Cardiac muscle cell (in vitro differentiated cells and primary cell): ENCODE measurements around the gene PPP3CA. TPM values are rescaled to one million over a fixed set of nuclear protein-coding genes. Genes with fewer than 3 reads are reported as not detected.

Source experiments
- DNase-seq, 2 donors: peaks; one replicate each; pipeline versions ENCODE4 v3.0.0 to v3.0.0-alpha.2; 2010 to 2017; ENCODE audit warnings: low read depth in 1 of 2, low spot score in 1 of 2
- H3K27ac ChIP-seq: fragments of 200-600 bp; sonication (generic); 2 replicates; pipeline ENCODE4 v1.5.1; 2016
- H3K27me3 ChIP-seq: fragments of 200-600 bp; sonication (generic); 2 replicates; pipeline ENCODE4 v1.6.0; 2016; ENCODE audit warnings: control low read depth
- H3K36me3 ChIP-seq: fragments of 200-600 bp; sonication (generic); 2 replicates; pipeline ENCODE4 v1.5.1; 2016; ENCODE audit warnings: control low read depth
- H3K4me1 ChIP-seq: fragments of 200-600 bp; sonication (generic); 2 replicates; pipeline ENCODE4 v1.8.1; 2017; ENCODE audit warnings: low read depth, mild to moderate bottlenecking, mixed run types
- H3K4me3 ChIP-seq: fragments of 200-600 bp; sonication (generic); 2 replicates; pipeline ENCODE4 v1.5.1; 2016; ENCODE audit warnings: mild to moderate bottlenecking
- H3K9me3 ChIP-seq: fragments of 200-600 bp; sonication (generic); 2 replicates; pipeline ENCODE4 v1.5.1; 2017; ENCODE audit warnings: low read depth, mild to moderate bottlenecking, control low read depth
- polyA plus RNA-seq: library from polyadenylated mRNA; unstranded; fragments of >200 nt; fragmentation: Nextera tagmentation; extraction: Ambion mirVana; gene quantifications from 2 replicates; pipeline ENCODE4 v1.2.1, GENCODE V29; 2016
- total RNA-seq: library from RNA; depleted of rRNA; stranded (reverse); fragments of >200 nt; gene quantifications from 2 replicates; pipeline ENCODE4 v1.2.3, GENCODE V29; 2016
- TF ChIP-seq, protein P1 (sequence below): IDR thresholded peaks from 2 replicates; pipeline ENCODE4 v1.5.1; 2012; ENCODE audit warnings: low read depth, mild to moderate bottlenecking, low read length

The PPP3CA gene
- total and polyA plus RNA-seq, 2 experiments from 2014 or later, result 8.2 to 21.3 TPM

DNA sequence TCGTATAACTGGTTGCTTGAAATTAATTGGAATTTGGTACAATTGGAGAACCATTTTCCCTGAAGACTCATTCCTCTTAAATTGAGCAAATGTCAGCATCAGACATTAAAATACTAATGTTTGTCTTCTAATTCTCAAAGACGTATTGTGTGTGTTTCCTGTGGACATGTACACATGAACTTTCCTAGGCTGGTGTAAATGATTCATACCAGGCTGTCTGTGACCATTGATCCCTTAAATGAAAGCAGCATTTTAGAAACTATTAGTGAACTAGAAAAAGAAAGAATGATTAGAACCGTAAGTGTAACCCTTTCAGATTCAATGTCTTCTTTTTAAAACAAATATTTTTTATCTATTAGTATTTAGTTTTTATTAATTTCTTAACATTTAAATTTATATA lies 332.9 kb downstream of the PPP3CA start:
- no peak overlapping the region for H3K27ac ChIP-seq
- no peaks in the 10 kb centered on the region for H3K4me1 ChIP-seq
- TF ChIP-seq, protein P1, sequence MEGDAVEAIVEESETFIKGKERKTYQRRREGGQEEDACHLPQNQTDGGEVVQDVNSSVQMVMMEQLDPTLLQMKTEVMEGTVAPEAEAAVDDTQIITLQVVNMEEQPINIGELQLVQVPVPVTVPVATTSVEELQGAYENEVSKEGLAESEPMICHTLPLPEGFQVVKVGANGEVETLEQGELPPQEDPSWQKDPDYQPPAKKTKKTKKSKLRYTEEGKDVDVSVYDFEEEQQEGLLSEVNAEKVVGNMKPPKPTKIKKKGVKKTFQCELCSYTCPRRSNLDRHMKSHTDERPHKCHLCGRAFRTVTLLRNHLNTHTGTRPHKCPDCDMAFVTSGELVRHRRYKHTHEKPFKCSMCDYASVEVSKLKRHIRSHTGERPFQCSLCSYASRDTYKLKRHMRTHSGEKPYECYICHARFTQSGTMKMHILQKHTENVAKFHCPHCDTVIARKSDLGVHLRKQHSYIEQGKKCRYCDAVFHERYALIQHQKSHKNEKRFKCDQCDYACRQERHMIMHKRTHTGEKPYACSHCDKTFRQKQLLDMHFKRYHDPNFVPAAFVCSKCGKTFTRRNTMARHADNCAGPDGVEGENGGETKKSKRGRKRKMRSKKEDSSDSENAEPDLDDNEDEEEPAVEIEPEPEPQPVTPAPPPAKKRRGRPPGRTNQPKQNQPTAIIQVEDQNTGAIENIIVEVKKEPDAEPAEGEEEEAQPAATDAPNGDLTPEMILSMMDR, result no peak
- no peaks in the 10 kb centered on the region for H3K9me3 ChIP-seq
- no peak for DNase-seq
- no peaks in the 10 kb centered on the region for H3K27me3 ChIP-seq
- H3K4me3 ChIP-seq, result no peak overlapping the region
- no peaks in the 10 kb centered on the region for H3K36me3 ChIP-seq

- no peak overlapping the region for H3K27ac ChIP-seq
- no peaks in the 10 kb centered on the region for H3K36me3 ChIP-seq
- H3K9me3 ChIP-seq, result no peaks in the 10 kb centered on the region
- TF ChIP-seq, protein P1, result no peak
- H3K27me3 ChIP-seq, result no peaks in the 10 kb centered on the region
- no peaks in the 10 kb centered on the region for H3K4me1 ChIP-seq
- no peak for DNase-seq
- no peak overlapping the region for H3K4me3 ChIP-seq
These were observed 336.3 kb downstream of the PPP3CA start for GRCh38 chr4:101010987-101011386.

GRCh38 chr4:101009471-101009870 lies 337.9 kb downstream of the PPP3CA start:
- Histone ChIP-seq H3K9me3 (no peaks in the 10 kb centered on the region), H3K4me3 (no peak overlapping the region), H3K27ac (no peak overlapping the region), H3K36me3 (no peaks in the 10 kb centered on the region), H3K27me3 (no peaks in the 10 kb centered on the region), H3K4me1 (no peaks in the 10 kb centered on the region)
- DNase-seq, result no peak
- TF ChIP-seq, protein P1, result no peak

DNA sequence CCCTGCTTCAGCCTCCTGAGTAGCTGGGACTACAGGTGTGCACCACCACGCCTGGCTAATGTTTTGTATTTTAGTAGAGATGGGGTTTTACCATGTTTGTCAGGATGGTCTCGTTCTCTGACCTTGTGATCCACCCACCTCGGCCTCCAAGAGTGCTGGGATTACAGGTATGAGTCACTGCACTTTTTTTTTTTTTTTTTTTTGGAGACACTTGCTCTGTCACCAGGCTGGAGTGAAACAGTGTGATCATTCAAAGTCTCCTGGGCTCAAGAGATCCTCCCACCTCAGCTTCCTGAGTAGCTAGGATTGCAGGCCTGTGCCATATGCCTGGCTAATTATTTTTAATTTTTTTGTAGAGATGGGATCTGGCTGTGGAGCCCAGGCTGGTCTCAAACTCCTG lies 338.8 kb downstream of the PPP3CA start:
- H3K4me1 ChIP-seq, result no peaks in the 10 kb centered on the region
- no peaks in the 10 kb centered on the region for H3K9me3 ChIP-seq
- TF ChIP-seq, protein P1, result no peak
- H3K27me3 ChIP-seq, result no peaks in the 10 kb centered on the region
- no peak overlapping the region for H3K4me3 ChIP-seq
- H3K27ac ChIP-seq, result no peak overlapping the region
- DNase-seq, result no peak
- H3K36me3 ChIP-seq, result no peaks in the 10 kb centered on the region

DNA sequence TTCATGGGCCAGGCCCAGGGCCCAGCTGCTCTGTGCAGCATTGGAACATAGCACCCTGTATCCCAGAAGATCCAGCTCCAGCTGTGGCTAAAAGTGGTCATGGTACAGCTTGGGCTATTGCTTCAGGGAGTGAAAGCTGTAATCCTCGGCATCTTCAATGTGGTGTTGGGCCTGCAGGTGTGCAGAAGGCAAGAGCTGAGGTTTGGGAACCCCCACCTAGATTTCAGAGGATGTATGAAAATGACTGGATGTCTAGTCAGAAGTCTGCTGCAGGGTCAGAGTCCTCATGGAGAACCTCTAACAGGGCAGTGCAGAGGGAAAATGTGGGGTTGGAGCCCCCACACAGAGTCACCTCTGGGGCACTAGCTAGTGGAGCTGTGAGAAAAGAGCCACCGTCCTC lies 341.7 kb downstream of the PPP3CA start:
- no peaks in the 10 kb centered on the region for H3K36me3 ChIP-seq
- TF ChIP-seq, protein P1, result no peak
- no peak for DNase-seq
- H3K4me3 ChIP-seq, result no peak overlapping the region
- H3K4me1 ChIP-seq, result no peaks in the 10 kb centered on the region
- H3K27me3 ChIP-seq, result no peaks in the 10 kb centered on the region
- H3K27ac ChIP-seq, result no peak overlapping the region
- H3K9me3 ChIP-seq, result no peaks in the 10 kb centered on the region

DNA sequence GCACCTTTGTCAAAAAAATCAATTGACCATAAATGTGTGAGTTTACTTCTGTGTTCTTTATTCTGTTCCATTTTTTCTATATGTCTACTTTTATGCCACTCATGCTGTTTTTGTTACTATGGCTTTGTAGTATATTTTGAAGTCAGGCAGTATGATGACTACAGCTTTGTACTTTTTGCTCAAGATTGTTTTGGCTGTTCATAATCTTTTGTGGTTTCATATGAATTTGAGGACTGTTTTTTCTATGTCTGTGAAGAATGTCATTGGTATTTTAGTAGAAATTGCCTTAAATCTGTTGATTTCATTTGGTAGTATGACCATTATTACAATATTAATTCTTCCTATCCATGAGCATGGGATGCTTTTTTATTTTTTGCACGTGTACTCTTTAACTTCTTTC lies 346.8 kb downstream of the PPP3CA start:
- H3K27me3 ChIP-seq, result no peaks in the 10 kb centered on the region
- no peaks in the 10 kb centered on the region for H3K9me3 ChIP-seq
- TF ChIP-seq, protein P1, result no peak
- no peak overlapping the region for H3K27ac ChIP-seq
- no peaks in the 10 kb centered on the region for H3K4me1 ChIP-seq
- no peaks in the 10 kb centered on the region for H3K36me3 ChIP-seq
- H3K4me3 ChIP-seq, result no peak overlapping the region
- peak in 1 of 2 donors; percentile 25 for DNase-seq
